Body of pancreas (tissue), 4 donors: ENCODE measurements around the gene PGK1.

Experiments used
- CTCF ChIP-seq, 7 experiments: fragments of 450-650 bp in 4 of 7; fragments of 200-600 bp in 3 of 7; sonication (generic) in 3 of 7; IDR thresholded peaks; one replicate each; pipeline ENCODE4 v1.5.1; 2016 to 2019; ENCODE audit warnings: antibody characterized with exemption in 7 of 7
- POLR2A ChIP-seq, 3 donors: fragments of 450-650 bp; IDR thresholded peaks; one replicate each; pipeline ENCODE4 v1.6.1; 2016; ENCODE audit warnings: antibody characterized with exemption in 3 of 3, mild to moderate bottlenecking in 2 of 3

GRCh38 chrX:78103623-78104446 lies at the start of gene PGK1:
- TF ChIP-seq CTCF (IDR thresholded peaks at IDR 0.05) = no peak
- TF ChIP-seq POLR2A (IDR thresholded peaks at IDR 0.05) = peak; percentile 87 to 97 (median 97)
